ENCODE data around the gene GZMB.

DNA sequence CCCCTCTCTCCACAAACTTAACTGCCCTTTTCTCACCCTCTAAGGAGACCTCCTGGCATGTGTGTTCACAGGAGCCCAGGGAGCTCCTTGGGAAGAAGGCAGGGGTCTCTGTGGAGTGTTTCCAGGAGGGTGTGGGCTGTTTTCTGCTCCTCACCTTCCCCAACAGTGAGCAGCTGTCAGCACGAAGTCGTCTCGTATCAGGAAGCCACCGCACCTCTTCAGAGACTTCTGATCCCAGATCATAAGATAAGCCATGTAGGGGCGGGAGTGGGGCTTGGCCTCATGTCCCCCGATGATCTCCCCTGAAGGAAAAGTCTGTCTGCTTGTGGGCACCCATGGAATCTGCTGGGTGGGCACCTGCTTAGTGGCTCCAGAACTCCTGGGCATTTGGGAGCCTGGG is 1.2 kb downstream of the GZMB start:
- TF ChIP-seq, protein P1, sequence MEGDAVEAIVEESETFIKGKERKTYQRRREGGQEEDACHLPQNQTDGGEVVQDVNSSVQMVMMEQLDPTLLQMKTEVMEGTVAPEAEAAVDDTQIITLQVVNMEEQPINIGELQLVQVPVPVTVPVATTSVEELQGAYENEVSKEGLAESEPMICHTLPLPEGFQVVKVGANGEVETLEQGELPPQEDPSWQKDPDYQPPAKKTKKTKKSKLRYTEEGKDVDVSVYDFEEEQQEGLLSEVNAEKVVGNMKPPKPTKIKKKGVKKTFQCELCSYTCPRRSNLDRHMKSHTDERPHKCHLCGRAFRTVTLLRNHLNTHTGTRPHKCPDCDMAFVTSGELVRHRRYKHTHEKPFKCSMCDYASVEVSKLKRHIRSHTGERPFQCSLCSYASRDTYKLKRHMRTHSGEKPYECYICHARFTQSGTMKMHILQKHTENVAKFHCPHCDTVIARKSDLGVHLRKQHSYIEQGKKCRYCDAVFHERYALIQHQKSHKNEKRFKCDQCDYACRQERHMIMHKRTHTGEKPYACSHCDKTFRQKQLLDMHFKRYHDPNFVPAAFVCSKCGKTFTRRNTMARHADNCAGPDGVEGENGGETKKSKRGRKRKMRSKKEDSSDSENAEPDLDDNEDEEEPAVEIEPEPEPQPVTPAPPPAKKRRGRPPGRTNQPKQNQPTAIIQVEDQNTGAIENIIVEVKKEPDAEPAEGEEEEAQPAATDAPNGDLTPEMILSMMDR (IDR thresholded peaks at IDR 0.05; ENCODE audit: poor library complexity, severe bottlenecking): no peak
- TF ChIP-seq EP300 (conservative IDR thresholded peaks at IDR 0.05; ENCODE audit: poor library complexity, severe bottlenecking): no peak
- no peak for TF ChIP-seq RAD21 (conservative IDR thresholded peaks at IDR 0.05)
- TF ChIP-seq TAF1 (IDR thresholded peaks at IDR 0.05; ENCODE audit: low read depth): no peak
- TF ChIP-seq POLR2AphosphoS5 (IDR thresholded peaks at IDR 0.05): no peak

All from neural cell (in vitro differentiated cells).